Neural cell (in vitro differentiated cells): ENCODE results near the gene INTS12. TPM values are rescaled to one million over a fixed set of nuclear protein-coding genes. Genes with fewer than 3 reads are reported as not detected.

Experiments used
- H2AFZ ChIP-seq: fragments of 200-600, 300-800 bp; sonication (generic), shearing (Covaris generic); 2 replicates; pipeline ENCODE4 v1.6.0; 2014; ENCODE audit warnings: low read depth, mild to moderate bottlenecking, antibody characterized with exemption, low read length, moderate library complexity
- H3F3A ChIP-seq: fragments of 200-600 bp; shearing (Covaris generic); 2 replicates; pipeline ENCODE4 v1.6.1; 2016; ENCODE audit warnings: mild to moderate bottlenecking, moderate library complexity, mixed read lengths, antibody characterized with exemption, low read length; ENCODE audit not compliant: insufficient read depth, poor library complexity, severe bottlenecking
- H3K27ac ChIP-seq: fragments of 200-600, 300-800 bp; sonication (generic), shearing (Covaris generic); 2 replicates; pipeline ENCODE4 v1.5.1; 2014; ENCODE audit warnings: mild to moderate bottlenecking, low read length, moderate library complexity
- H3K27me3 ChIP-seq: fragments of 300-800, 200-600 bp; sonication (generic), shearing (Covaris generic); 2 replicates; pipeline ENCODE4 v1.6.0; 2014; ENCODE audit warnings: mild to moderate bottlenecking, low read depth, low read length, moderate library complexity; ENCODE audit not compliant: insufficient read depth
- H3K36me3 ChIP-seq: fragments of 300-800, 200-600 bp; sonication (generic), shearing (Covaris generic); 2 replicates; pipeline ENCODE4 v1.5.1; 2014; ENCODE audit warnings: mild to moderate bottlenecking, antibody characterized with exemption, low read length, moderate library complexity; ENCODE audit not compliant: insufficient read depth
- H3K4me2 ChIP-seq: fragments of 300-800, 200-600 bp; sonication (generic), shearing (Covaris generic); 2 replicates; pipeline ENCODE4 v1.6.0; 2014; ENCODE audit warnings: mild to moderate bottlenecking, low read length
- H3K4me3 ChIP-seq: fragments of 300-800, 200-600 bp; sonication (generic), shearing (Covaris generic); 2 replicates; pipeline ENCODE4 v1.5.1; 2014; ENCODE audit warnings: mild to moderate bottlenecking, low read length, moderate library complexity
- H3K79me2 ChIP-seq: fragments of 200-600 bp; shearing (Covaris generic); replicated peaks from 2 replicates; pipeline ENCODE4 v1.6.0; 2014; ENCODE audit warnings: mild to moderate bottlenecking, low read length, moderate library complexity; ENCODE audit not compliant: insufficient read depth
- H3K9ac ChIP-seq: fragments of 300-800, 200-600 bp; sonication (generic), shearing (Covaris generic); 2 replicates; pipeline ENCODE4 v1.6.1; 2016; ENCODE audit warnings: mild to moderate bottlenecking, low read length, mixed read lengths
- H3K9me2 ChIP-seq: fragments of 200-600 bp; shearing (Covaris generic); 2 replicates; pipeline ENCODE4 v1.6.1; 2016; ENCODE audit warnings: mild to moderate bottlenecking, low read length, mixed read lengths; ENCODE audit not compliant: insufficient read depth
- H3K9me3 ChIP-seq: fragments of 200-600, 300-800 bp; sonication (generic), shearing (Covaris generic); 2 replicates; pipeline ENCODE4 v1.6.1; 2016; ENCODE audit warnings: mild to moderate bottlenecking, mixed run types, low read length, moderate library complexity, mixed read lengths
- H4K20me1 ChIP-seq: fragments of 200-600 bp; shearing (Covaris generic); 2 replicates; pipeline ENCODE4 v1.6.1; 2016; ENCODE audit warnings: mild to moderate bottlenecking, mixed run types; ENCODE audit not compliant: insufficient read depth
- EP300 ChIP-seq: fragments of 450-650 bp; conservative IDR thresholded peaks from 2 replicates; pipeline ENCODE4 v1.6.1; 2014; ENCODE audit warnings: antibody characterized with exemption, mild to moderate bottlenecking, moderate library complexity; ENCODE audit not compliant: poor library complexity, severe bottlenecking
- EZH2 ChIP-seq: fragments of 200-600, 300-800 bp; shearing (Covaris generic), sonication (generic); IDR thresholded peaks from 2 replicates; pipeline ENCODE4 v1.6.1; 2014; ENCODE audit warnings: antibody characterized with exemption, low read length, borderline replicate concordance, mild to moderate bottlenecking; ENCODE audit not compliant: insufficient read depth, poor library complexity, severe bottlenecking
- MXI1 ChIP-seq: fragments of 450-650 bp; conservative IDR thresholded peaks from 2 replicates; pipeline ENCODE4 v1.6.1; 2014; ENCODE audit warnings: antibody characterized with exemption, mild to moderate bottlenecking; ENCODE audit not compliant: poor library complexity, severe bottlenecking
- POLR2AphosphoS5 ChIP-seq: IDR thresholded peaks from 2 replicates; pipeline ENCODE4 v1.6.1; 2012
- RAD21 ChIP-seq: fragments of 450-650 bp; conservative IDR thresholded peaks from 2 replicates; pipeline ENCODE4 v1.6.1; 2014; ENCODE audit warnings: antibody characterized with exemption, mild to moderate bottlenecking, moderate library complexity
- REST ChIP-seq: IDR thresholded peaks from 2 replicates; pipeline ENCODE4 v1.6.1; 2012; ENCODE audit warnings: borderline replicate concordance
- SMC3 ChIP-seq: fragments of 450-650 bp; conservative IDR thresholded peaks from 2 replicates; pipeline ENCODE4 v1.6.1; 2014; ENCODE audit warnings: antibody characterized with exemption, mild to moderate bottlenecking, moderate library complexity; ENCODE audit not compliant: poor library complexity
- TAF1 ChIP-seq: IDR thresholded peaks from 2 replicates; pipeline ENCODE4 v1.6.1; 2012; ENCODE audit warnings: low read depth
- polyA plus RNA-seq: library from polyadenylated mRNA; depleted of rRNA; stranded (reverse); fragments of >200 nt; gene quantifications from 2 replicates; pipeline ENCODE4 v1.2.3, GENCODE V29; 2014
- TF ChIP-seq, protein P1 (sequence below): fragments of 450-650 bp; IDR thresholded peaks from 2 replicates; pipeline ENCODE4 v1.5.1; 2014; ENCODE audit warnings: antibody characterized with exemption, mild to moderate bottlenecking, moderate library complexity; ENCODE audit not compliant: poor library complexity, severe bottlenecking

The INTS12 gene
- polyA plus RNA-seq, 1 donor from 2014 or later, result 24.2 TPM

DNA sequence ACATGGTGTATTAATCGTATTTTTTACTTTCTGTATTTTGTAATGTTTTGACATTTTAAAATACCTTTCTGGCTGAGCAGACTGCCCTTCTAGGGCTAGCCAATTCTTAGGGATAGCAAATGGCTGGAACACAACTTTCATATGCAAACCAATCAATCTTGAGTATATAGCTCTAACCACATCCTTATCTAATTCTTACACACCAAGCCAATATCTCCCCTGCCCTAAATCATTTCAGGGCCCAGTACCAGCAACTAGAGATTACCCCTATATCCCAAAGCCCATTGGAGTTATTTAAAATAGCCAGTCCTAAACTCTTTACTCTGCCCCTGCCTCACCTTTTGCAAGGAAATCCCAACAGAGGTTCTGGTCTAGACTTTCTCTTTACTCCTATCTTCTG lies 58.3 kb downstream of the INTS12 start:
- Histone ChIP-seq H3K79me2 (no peaks in the 10 kb centered on the region), H4K20me1 (no peaks in the 10 kb centered on the region), H3F3A (no peaks in the 10 kb centered on the region), H3K4me2 (no peak overlapping the region), H3K9me3 (no peaks in the 10 kb centered on the region), H3K9me2 (no peaks in the 10 kb centered on the region), H3K9ac (no peak overlapping the region), H3K27ac (no peak overlapping the region), H3K36me3 (no peaks in the 10 kb centered on the region), H3K27me3 (no peaks in the 10 kb centered on the region), H3K4me3 (no peak overlapping the region), H2AFZ (no peak overlapping the region)
- TF ChIP-seq, protein P1, sequence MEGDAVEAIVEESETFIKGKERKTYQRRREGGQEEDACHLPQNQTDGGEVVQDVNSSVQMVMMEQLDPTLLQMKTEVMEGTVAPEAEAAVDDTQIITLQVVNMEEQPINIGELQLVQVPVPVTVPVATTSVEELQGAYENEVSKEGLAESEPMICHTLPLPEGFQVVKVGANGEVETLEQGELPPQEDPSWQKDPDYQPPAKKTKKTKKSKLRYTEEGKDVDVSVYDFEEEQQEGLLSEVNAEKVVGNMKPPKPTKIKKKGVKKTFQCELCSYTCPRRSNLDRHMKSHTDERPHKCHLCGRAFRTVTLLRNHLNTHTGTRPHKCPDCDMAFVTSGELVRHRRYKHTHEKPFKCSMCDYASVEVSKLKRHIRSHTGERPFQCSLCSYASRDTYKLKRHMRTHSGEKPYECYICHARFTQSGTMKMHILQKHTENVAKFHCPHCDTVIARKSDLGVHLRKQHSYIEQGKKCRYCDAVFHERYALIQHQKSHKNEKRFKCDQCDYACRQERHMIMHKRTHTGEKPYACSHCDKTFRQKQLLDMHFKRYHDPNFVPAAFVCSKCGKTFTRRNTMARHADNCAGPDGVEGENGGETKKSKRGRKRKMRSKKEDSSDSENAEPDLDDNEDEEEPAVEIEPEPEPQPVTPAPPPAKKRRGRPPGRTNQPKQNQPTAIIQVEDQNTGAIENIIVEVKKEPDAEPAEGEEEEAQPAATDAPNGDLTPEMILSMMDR, result no peak
- no peak for TF ChIP-seq MXI1
- TF ChIP-seq SMC3, result no peak
- TF ChIP-seq POLR2AphosphoS5, result no peak
- TF ChIP-seq EZH2, result no peak
- no peak for TF ChIP-seq REST
- TF ChIP-seq RAD21, result no peak
- no peak for TF ChIP-seq EP300
- no peak for TF ChIP-seq TAF1

DNA sequence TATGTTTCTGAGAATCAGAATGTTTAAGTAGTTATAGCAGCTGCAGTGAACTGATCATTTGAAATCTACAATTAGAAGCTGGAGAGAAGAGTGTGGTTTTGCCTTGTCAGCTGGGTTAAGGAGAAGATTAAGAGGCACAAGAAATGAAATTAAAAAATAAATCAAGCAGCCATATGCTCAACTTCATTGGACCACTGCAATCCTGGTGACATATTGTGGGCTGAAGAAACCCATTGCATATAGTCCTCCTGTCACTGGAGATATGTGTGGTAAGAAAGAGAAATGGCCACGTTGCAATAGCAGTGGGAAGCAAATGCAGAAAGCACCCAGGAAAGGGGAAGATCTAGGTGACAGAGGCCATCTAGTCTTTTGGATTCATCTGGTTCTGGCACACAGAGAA lies 63.0 kb downstream of the INTS12 start:
- Histone ChIP-seq H3K4me3 (no peak overlapping the region), H3K27me3 (no peaks in the 10 kb centered on the region), H3K79me2 (no peaks in the 10 kb centered on the region), H3K9ac (no peak overlapping the region), H3K9me2 (no peaks in the 10 kb centered on the region), H3K27ac (no peak overlapping the region), H3K4me2 (no peak overlapping the region), H4K20me1 (no peaks in the 10 kb centered on the region), H3F3A (no peaks in the 10 kb centered on the region), H3K36me3 (no peaks in the 10 kb centered on the region), H3K9me3 (no peaks in the 10 kb centered on the region), H2AFZ (no peak overlapping the region)
- TF ChIP-seq, protein P1, result no peak
